IMR-90 (cell line): ENCODE results near the gene GFAP. TPM values are rescaled to one million over a fixed set of nuclear protein-coding genes. Genes with fewer than 3 reads are reported as not detected.

ENCODE experiments used
- ATAC-seq: fragments of 200-7000 bp; cut with Tn5 transposase; 2 replicates; pipeline ENCODE4 v1.9.1; 2020; ENCODE audit warnings: low read depth, mild to moderate bottlenecking, moderate library complexity
- BruUV-seq: library from RNA; stranded (reverse); fragments of 400-500 nt; replicated peaks from 2 replicates; lab custom pipeline; 2021; lab: Mats Ljungman, UMichigan
- CTCF ChIA-PET: fragments of 300-600 bp; formaldehyde crosslinking; extraction: SDS; loops from one replicate; lab custom pipeline; 2021; ENCODE audit warnings: antibody characterized with exemption; lab: Yijun Ruan, JAX
- POLR2A ChIA-PET: fragments of 300-600 bp; sonication (Branson Sonifier 250); formaldehyde crosslinking; loops from one replicate; lab custom pipeline; 2022; ENCODE audit warnings: antibody characterized with exemption; ENCODE audit not compliant: unreplicated experiment; lab: Charles Lee
- DNase-seq: peaks from one replicate; pipeline ENCODE4 v3.0.0; 2013
- H2AFZ ChIP-seq: replicated peaks from 2 replicates; pipeline ENCODE3; 2013; ENCODE audit warnings: low read length, mild to moderate bottlenecking; ENCODE audit not compliant: poor library complexity
- H2AK5ac ChIP-seq: 2 replicates; pipeline ENCODE4 v1.6.1; 2013; ENCODE audit warnings: low read depth, low read length, inconsistent platforms
- H2AK9ac ChIP-seq: replicated peaks from 2 replicates; pipeline ENCODE3; 2013; ENCODE audit warnings: mild to moderate bottlenecking, low read depth, low read length, moderate library complexity; ENCODE audit not compliant: poor library complexity
- H2BK120ac ChIP-seq: 2 replicates; pipeline ENCODE4 v1.6.1; 2013; ENCODE audit warnings: low read depth, low read length, inconsistent platforms
- H2BK15ac ChIP-seq: 3 replicates; pipeline ENCODE4 v1.6.1; 2013; ENCODE audit warnings: low read depth, low read length, inconsistent platforms
- H2BK20ac ChIP-seq: 2 replicates; pipeline ENCODE4 v1.6.1; 2013; ENCODE audit warnings: low read depth, mild to moderate bottlenecking, inconsistent platforms, low read length, moderate library complexity
- H2BK5ac ChIP-seq: 2 replicates; pipeline ENCODE4 v1.6.1; 2013; ENCODE audit warnings: mild to moderate bottlenecking, low read depth, low read length, inconsistent platforms; ENCODE audit not compliant: poor library complexity, severe bottlenecking
- H3K14ac ChIP-seq: replicated peaks from 2 replicates; pipeline ENCODE4 v1.6.1; 2013; ENCODE audit warnings: low read depth, low read length, inconsistent platforms
- H3K18ac ChIP-seq: 2 replicates; pipeline ENCODE4 v1.6.1; 2013; ENCODE audit warnings: low read depth, low read length, control low read depth
- H3K23ac ChIP-seq: 2 replicates; pipeline ENCODE4 v1.6.1; 2013; ENCODE audit warnings: low read depth, low read length, inconsistent platforms
- H3K27ac ChIP-seq: 2 replicates; pipeline ENCODE4 v1.5.1; 2013; ENCODE audit warnings: mild to moderate bottlenecking, control low read depth, low read length; ENCODE audit not compliant: insufficient read depth
- H3K27me3 ChIP-seq: 2 replicates; pipeline ENCODE4 v1.6.1; 2013; ENCODE audit warnings: low read length; ENCODE audit not compliant: control insufficient read depth, insufficient read depth
- H3K36me3 ChIP-seq: 2 replicates; pipeline ENCODE4 v1.6.1; 2013; ENCODE audit warnings: low read length, mixed read lengths; ENCODE audit not compliant: control insufficient read depth, insufficient read depth
- H3K4ac ChIP-seq: 2 replicates; pipeline ENCODE4 v1.6.1; 2013; ENCODE audit warnings: low read depth, low read length, inconsistent platforms
- H3K4me1 ChIP-seq: 2 replicates; pipeline ENCODE4 v1.6.1; 2013; ENCODE audit warnings: low read length, mixed read lengths; ENCODE audit not compliant: control insufficient read depth, insufficient read depth
- H3K4me2 ChIP-seq: 2 replicates; pipeline ENCODE4 v1.6.1; 2013; ENCODE audit warnings: low read depth, mild to moderate bottlenecking, control low read depth, low read length, moderate library complexity
- H3K4me3 ChIP-seq: 2 replicates; pipeline ENCODE4 v1.5.1; 2013; ENCODE audit warnings: low read depth, mild to moderate bottlenecking, control low read depth, low read length, moderate library complexity; ENCODE audit not compliant: insufficient read depth
- H3K56ac ChIP-seq: 2 replicates; pipeline ENCODE4 v1.6.1; 2013; ENCODE audit warnings: low read length, inconsistent platforms; ENCODE audit not compliant: insufficient read depth; ENCODE audit errors: extremely low read depth
- H3K79me1 ChIP-seq, 2 experiments: 2 replicates each; pipeline ENCODE4 v1.6.1; 2013; ENCODE audit warnings: low read length in 2 of 2, inconsistent platforms in 1 of 2, low read depth in 1 of 2
- H3K9ac ChIP-seq: 2 replicates; pipeline ENCODE4 v1.6.1; 2013; ENCODE audit warnings: low read depth, low read length, control low read depth
- H3K9me1 ChIP-seq: 2 replicates; pipeline ENCODE4 v1.6.1; 2013; ENCODE audit warnings: low read length, inconsistent platforms; ENCODE audit not compliant: insufficient read depth
- H3K9me3 ChIP-seq: 2 replicates; pipeline ENCODE4 v1.6.1; 2013; ENCODE audit warnings: low read length; ENCODE audit not compliant: control insufficient read depth, insufficient read depth
- H4K20me1 ChIP-seq: 2 replicates; pipeline ENCODE4 v1.6.1; 2013; ENCODE audit warnings: low read length, inconsistent platforms; ENCODE audit not compliant: insufficient read depth
- H4K5ac ChIP-seq: 2 replicates; pipeline ENCODE4 v1.6.1; 2013; ENCODE audit warnings: mild to moderate bottlenecking, low read depth, low read length, control low read depth
- H4K8ac ChIP-seq, 2 experiments: 2 replicates each; pipeline ENCODE4 v1.6.1; 2013; ENCODE audit warnings: low read depth in 2 of 2, low read length in 2 of 2, control low read depth in 1 of 2, inconsistent platforms in 1 of 2
- H4K91ac ChIP-seq: 2 replicates; pipeline ENCODE4 v1.6.1; 2013; ENCODE audit warnings: low read depth, low read length, inconsistent platforms; ENCODE audit not compliant: insufficient read depth
- BHLHE40 ChIP-seq: fragments of 150-350 bp; IDR thresholded peaks from 2 replicates; pipeline ENCODE4 v1.6.1; 2016; ENCODE audit warnings: mild to moderate bottlenecking, low read depth, low read length
- FOS ChIP-seq: fragments of 150-350 bp; IDR thresholded peaks from 2 replicates; pipeline ENCODE4 v1.6.1; 2016; ENCODE audit warnings: low read depth, low read length
- MAZ ChIP-seq: IDR thresholded peaks from 2 replicates; pipeline ENCODE4 v1.6.1; 2012; ENCODE audit warnings: low read depth, mild to moderate bottlenecking, low read length, improper control_type of control experiment, moderate library complexity, borderline replicate concordance
- MXI1 ChIP-seq: IDR thresholded peaks from 2 replicates; pipeline ENCODE4 v1.6.1; 2012; ENCODE audit warnings: low read depth, mild to moderate bottlenecking, low read length, moderate library complexity, borderline replicate concordance
- RCOR1 ChIP-seq: IDR thresholded peaks from 2 replicates; pipeline ENCODE4 v1.6.1; 2012; ENCODE audit warnings: mild to moderate bottlenecking, low read length, improper control_type of control experiment; ENCODE audit not compliant: insufficient replicate concordance
- USF2 ChIP-seq: fragments of 150-350 bp; IDR thresholded peaks from 2 replicates; pipeline ENCODE4 v1.6.1; 2017; ENCODE audit warnings: mild to moderate bottlenecking, antibody characterized with exemption, low read length, low read depth
- WGBS, 2 experiments: methylation state at CpG; one replicate each; pipeline versions ENCODE4 v1.1.5 to v1.1.7; 2013; ENCODE audit warnings: missing lambda C conversion rate in 2 of 2; ENCODE audit not compliant: insufficient read length in 1 of 2; ENCODE audit errors: extremely low coverage in 2 of 2; 5-methylcytosine and 5-hydroxymethylcytosine counted together
- dilution Hi-C: fragments of 300-500 bp; cut with HindIII; formaldehyde crosslinking; loops from one replicate; pipeline ENCODE4 v1.14.3; 2018; ENCODE audit warnings: low sequenced_read_pairs; ENCODE audit not compliant: unreplicated experiment
- in situ Hi-C: fragments of 300-500 bp; cut with MboI; formaldehyde crosslinking; loops from 3 replicates; pipeline ENCODE4 v1.14.3; 2019; ENCODE audit warnings: low sequenced_read_pairs, inconsistent platforms, mixed read lengths
- intact Hi-C: fragments of 100-400 bp; cut with micrococcal nuclease; formaldehyde crosslinking; loops from 2 replicates; pipeline ENCODE4 v1.10.0; 2022
- polyA plus RNA-seq, 3 experiments: library from polyadenylated mRNA; depleted of rRNA; stranded (reverse); fragments of >200 nt; gene quantifications; 2 replicates each; pipeline ENCODE4 v1.2.3, GENCODE V29; 2012; ENCODE audit warnings: low replicate concordance in 1 of 3
- total RNA-seq: library from RNA; depleted of rRNA; stranded (reverse); fragments of >200 nt; gene quantifications from 2 replicates; pipeline ENCODE4 v1.2.3, GENCODE V29; 2012

GFAP gene
- total and polyA plus RNA-seq, 2 of the 4 experiments (the other 2 are of a cell fraction) = 0.18 to 0.19 TPM

- H3K4ac ChIP-seq = no peak overlapping the region
- H3K14ac ChIP-seq = no peak overlapping the region
- H2AK9ac ChIP-seq = peak overlapping the region; percentile 61
- ChIA-PET POLR2A (no interaction called here), CTCF (no interaction called here)
- H3K79me1 ChIP-seq = no peaks in the 10 kb centered on the region
- H2AK5ac ChIP-seq = no peak overlapping the region
- no peak overlapping the region for H2BK15ac ChIP-seq
- no TSS peak for BruUV-seq
- no peak overlapping the region for H3K27ac ChIP-seq
- no peaks in the 10 kb centered on the region; the same call in 1 of the 2 replicates for H3K4me1 ChIP-seq
- no peaks in the 10 kb centered on the region for H3K9me3 ChIP-seq
- no peak overlapping the region for H2BK120ac ChIP-seq
- peaks cover 22% of the 10 kb centered on the region for H3K27me3 ChIP-seq
- H3K36me3 ChIP-seq = no peaks in the 10 kb centered on the region
- dilution Hi-C loops = no loop called here
- no peak overlapping the region for H3K56ac ChIP-seq
- peak overlapping the region; percentile 58 for H2AFZ ChIP-seq
- no peak overlapping the region for H3K4me3 ChIP-seq
- H3K9me1 ChIP-seq = no peaks in the 10 kb centered on the region
- DNase-seq (no peak), ATAC-seq (0 out of 2 replicates have a peak, but pooled peaks have one; percentile 42)
- H4K5ac ChIP-seq = no peak overlapping the region
- no peak overlapping the region for H4K91ac ChIP-seq
- intact Hi-C loops = no loop called here
- no peak overlapping the region for H3K4me2 ChIP-seq
- no peak overlapping the region for H4K8ac ChIP-seq
- no peak overlapping the region for H3K9ac ChIP-seq
- H3K18ac ChIP-seq = no peak overlapping the region
- no peaks in the 10 kb centered on the region for H4K20me1 ChIP-seq
- 0 out of 2 replicates have a peak overlapping the region, but pooled peaks have one; percentile 73 for H3K23ac ChIP-seq
- H2BK20ac ChIP-seq = no peak overlapping the region
- WGBS, 2 experiments = no CpG with 5 or more reads among the region's 2 CpGs
- TF ChIP-seq RCOR1 (no peak), USF2 (no peak), BHLHE40 (no peak), MXI1 (no peak), FOS (no peak), MAZ (no peak)
- no peak overlapping the region for H2BK5ac ChIP-seq
- in situ Hi-C loops = no loop called here
Measured at GRCh38 chr17:44960691-44961090, 45.4 kb upstream of the GFAP start.
